RCC 7860 (cell line): Measurements from ENCODE around the gene IFIT1.

Experiments
- DNase-seq: peaks from one replicate; pipeline ENCODE4 v3.0.0-alpha.2; 2015; ENCODE audit warnings: low spot score
- FAIRE-seq: peaks from 2 replicates; lab custom pipeline; 2012; peaks lifted over from hg19 to GRCh38; lab: Jason Lieb, UNC

Gene IFIT1

GRCh38 chr10:89391907-89392756 is at the start of gene IFIT1:
TSS of gene IFIT1 (plus strand) at chr10:89392623. CDS start at chr10:89392713, 90 bp downstream.
- FAIRE-seq (peak; percentile 88), DNase-seq (peak; percentile 81)

GRCh38 chr10:89343089-89343767 is 49.2 kb upstream of the IFIT1 start:
- DNase-seq (no peak), FAIRE-seq (no peak)

GRCh38 chr10:89344156-89344555 is 48.3 kb upstream of the IFIT1 start:
- FAIRE-seq: no peak
- no peak for DNase-seq

GRCh38 chr10:89345367-89346000 is 46.9 kb upstream of the IFIT1 start:
- FAIRE-seq (no peak), DNase-seq (no peak)

GRCh38 chr10:89346405-89347254 is 45.8 kb upstream of the IFIT1 start:
- FAIRE-seq (no peak), DNase-seq (no peak)

GRCh38 chr10:89347701-89348457 is 44.5 kb upstream of the IFIT1 start:
- no peak for DNase-seq
- no peak for FAIRE-seq

- DNase-seq: no peak
- FAIRE-seq: no peak
Observed at GRCh38 chr10:89348481-89348880, 43.9 kb upstream of the IFIT1 start.

- DNase-seq: no peak
Observed at GRCh38 chr10:89348975-89349374, 43.4 kb upstream of the IFIT1 start.

GRCh38 chr10:89350631-89351315 is 41.6 kb upstream of the IFIT1 start:
- peak; percentile 59 for DNase-seq
- peak; percentile 68 for FAIRE-seq

More at GRCh38 chr10:89348975-89349374, 43.4 kb upstream of the IFIT1 start:
- FAIRE-seq: no peak

GRCh38 chr10:89351412-89351779 is 41.0 kb upstream of the IFIT1 start:
- no peak for FAIRE-seq
- DNase-seq: peak; percentile 51

GRCh38 chr10:89351780-89352597 is 40.4 kb upstream of the IFIT1 start:
- FAIRE-seq: peak; percentile 96
- DNase-seq: peak; percentile 97

- DNase-seq (no peak), FAIRE-seq (no peak)
Observed at GRCh38 chr10:89352802-89353201, 39.6 kb upstream of the IFIT1 start.

- peak; percentile 74 for DNase-seq
- FAIRE-seq: peak; percentile 84
Observed at GRCh38 chr10:89355394-89355931, 37.0 kb upstream of the IFIT1 start.

GRCh38 chr10:89357096-89357495 is 35.3 kb upstream of the IFIT1 start:
- no peak for FAIRE-seq
- no peak for DNase-seq

GRCh38 chr10:89357975-89358374 is 34.4 kb upstream of the IFIT1 start:
- FAIRE-seq (no peak), DNase-seq (no peak)

GRCh38 chr10:89360157-89360556 is 32.3 kb upstream of the IFIT1 start:
- FAIRE-seq (no peak), DNase-seq (peak; percentile 25)

- FAIRE-seq (no peak), DNase-seq (no peak)
Observed at GRCh38 chr10:89362929-89363328, 29.5 kb upstream of the IFIT1 start.

GRCh38 chr10:89363729-89364442 is 28.5 kb upstream of the IFIT1 start:
- no peak for FAIRE-seq
- no peak for DNase-seq
